ENCODE data around the gene ZDHHC21. TPM values are rescaled to one million over a fixed set of nuclear protein-coding genes. Genes with fewer than 3 reads are reported as not detected.

Gene ZDHHC21
- total RNA-seq, 1 experiment from 2014 or later = 3.4 TPM

GRCh38 chr9:14654932-14655331, 38.3 kb downstream of the ZDHHC21 start:
- H3K36me3 ChIP-seq (ENCODE audit: control insufficient read depth, insufficient read depth, low read length) = no peaks in the 10 kb centered on the region
- intact Hi-C loops (cut with micrococcal nuclease; ENCODE audit: unreplicated experiment) = loop anchor here (5.0 kb wide), 1 partner anchor 188 kb away; no protein-coding TSS in a partner anchor
- BruUV-seq (replicated peaks) = no TSS peak

DNA sequence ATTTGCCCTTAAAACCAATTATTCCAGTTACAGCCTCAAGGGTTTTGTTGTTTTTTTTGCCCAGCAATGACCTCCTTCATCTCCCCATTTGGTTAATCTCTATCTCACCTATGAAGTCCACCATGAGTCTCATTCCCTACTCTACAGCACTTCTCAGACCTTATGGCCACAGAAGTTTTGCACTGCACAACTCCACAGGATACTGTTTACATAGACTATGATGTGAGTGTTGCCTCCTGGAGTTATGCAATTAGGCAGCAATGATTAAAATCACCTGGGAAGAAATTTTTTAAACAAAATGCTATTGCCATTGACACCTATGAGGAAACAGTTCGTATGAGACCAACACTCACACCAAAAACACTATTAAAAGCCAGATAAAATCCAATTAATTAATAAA, 39.7 kb downstream of the ZDHHC21 start:
- H3K27ac ChIP-seq (ENCODE audit: low read length) = no peak overlapping the region
- POLR2A ChIA-PET = no interaction called here
- no peak overlapping the region for H3K4me3 ChIP-seq (ENCODE audit: low read depth in 2 of 2, low read length in 2 of 2)
- H3K4me1 ChIP-seq (ENCODE audit: control insufficient read depth, insufficient read depth, low read length) = no peaks in the 10 kb centered on the region
- intact Hi-C loops (cut with micrococcal nuclease; ENCODE audit: unreplicated experiment) (no loop called here), in situ Hi-C loops (cut with HindIII; ENCODE audit: low pct_unique_long_range_greater_than_20kb, low sequenced_read_pairs) (no loop called here)
- BruUV-seq (replicated peaks) = no TSS peak
- DNase-seq (ENCODE audit: low read depth, low spot score) (no peak), ATAC-seq (no peak)
- CTCF ChIA-PET = no interaction called here
- TF ChIP-seq, protein P1, sequence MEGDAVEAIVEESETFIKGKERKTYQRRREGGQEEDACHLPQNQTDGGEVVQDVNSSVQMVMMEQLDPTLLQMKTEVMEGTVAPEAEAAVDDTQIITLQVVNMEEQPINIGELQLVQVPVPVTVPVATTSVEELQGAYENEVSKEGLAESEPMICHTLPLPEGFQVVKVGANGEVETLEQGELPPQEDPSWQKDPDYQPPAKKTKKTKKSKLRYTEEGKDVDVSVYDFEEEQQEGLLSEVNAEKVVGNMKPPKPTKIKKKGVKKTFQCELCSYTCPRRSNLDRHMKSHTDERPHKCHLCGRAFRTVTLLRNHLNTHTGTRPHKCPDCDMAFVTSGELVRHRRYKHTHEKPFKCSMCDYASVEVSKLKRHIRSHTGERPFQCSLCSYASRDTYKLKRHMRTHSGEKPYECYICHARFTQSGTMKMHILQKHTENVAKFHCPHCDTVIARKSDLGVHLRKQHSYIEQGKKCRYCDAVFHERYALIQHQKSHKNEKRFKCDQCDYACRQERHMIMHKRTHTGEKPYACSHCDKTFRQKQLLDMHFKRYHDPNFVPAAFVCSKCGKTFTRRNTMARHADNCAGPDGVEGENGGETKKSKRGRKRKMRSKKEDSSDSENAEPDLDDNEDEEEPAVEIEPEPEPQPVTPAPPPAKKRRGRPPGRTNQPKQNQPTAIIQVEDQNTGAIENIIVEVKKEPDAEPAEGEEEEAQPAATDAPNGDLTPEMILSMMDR (IDR thresholded peaks at IDR 0.05) = no peak
- no peak for TF ChIP-seq SIN3A (IDR thresholded peaks at IDR 0.05; ENCODE audit: borderline replicate concordance, insufficient read depth, low read depth, low read length)
- TF ChIP-seq TCF7L2 (IDR thresholded peaks at IDR 0.05; ENCODE audit: low read depth, low read length) = no peak
- no peak for TF ChIP-seq REST (IDR thresholded peaks at IDR 0.05; ENCODE audit: insufficient read depth in 1 of 2, low read depth in 2 of 2, low read length in 1 of 2)
- TF ChIP-seq POLR2AphosphoS5 (IDR thresholded peaks at IDR 0.05; ENCODE audit: low read depth, low read length) = no peak
- H3K36me3 ChIP-seq (ENCODE audit: control insufficient read depth, insufficient read depth, low read length) = no peaks in the 10 kb centered on the region
- no peaks in the 10 kb centered on the region for H3K27me3 ChIP-seq (ENCODE audit: control insufficient read depth, insufficient read depth, low read length)
- no peaks in the 10 kb centered on the region for H3K9me3 ChIP-seq (ENCODE audit: control insufficient read depth, insufficient read depth, low read depth, low read length)

More at GRCh38 chr9:14654932-14655331, 38.3 kb downstream of the ZDHHC21 start:
- ChIA-PET POLR2A (no interaction called here), CTCF (no interaction called here)
- in situ Hi-C loops (cut with HindIII; ENCODE audit: low pct_unique_long_range_greater_than_20kb, low sequenced_read_pairs) = no loop called here
- no peaks in the 10 kb centered on the region for H3K9me3 ChIP-seq (ENCODE audit: control insufficient read depth, insufficient read depth, low read depth, low read length)
- H3K27me3 ChIP-seq (ENCODE audit: control insufficient read depth, insufficient read depth, low read length) = no peaks in the 10 kb centered on the region
- H3K27ac ChIP-seq (ENCODE audit: low read length) = no peak overlapping the region
- no peak for TF ChIP-seq POLR2AphosphoS5 (IDR thresholded peaks at IDR 0.05; ENCODE audit: low read depth, low read length)
- TF ChIP-seq, protein P1 (IDR thresholded peaks at IDR 0.05) = no peak
- no peak for TF ChIP-seq TCF7L2 (IDR thresholded peaks at IDR 0.05; ENCODE audit: low read depth, low read length)
- TF ChIP-seq SIN3A (IDR thresholded peaks at IDR 0.05; ENCODE audit: borderline replicate concordance, insufficient read depth, low read depth, low read length) = no peak
- TF ChIP-seq REST (IDR thresholded peaks at IDR 0.05; ENCODE audit: insufficient read depth in 1 of 2, low read depth in 2 of 2, low read length in 1 of 2) = no peak
- no peak for DNase-seq (ENCODE audit: low read depth, low spot score)
- ATAC-seq = no peak
- no peaks in the 10 kb centered on the region for H3K4me1 ChIP-seq (ENCODE audit: control insufficient read depth, insufficient read depth, low read length)
- no peak overlapping the region for H3K4me3 ChIP-seq (ENCODE audit: low read depth in 2 of 2, low read length in 2 of 2)

All from Panc1 (cell line).